Measurements from ENCODE around the gene GALK2.
"Not testable (repeated sequence)": the region's sequence is repeated elsewhere in the genome, so short reads cannot be mapped to it uniquely, and the experiment has no call there.

GALK2 gene

GRCh38 chr15:49255966-49256759 is 86.1 kb downstream of the GALK2 start:
- no peak for TF ChIP-seq CTCF (IDR thresholded peaks at IDR 0.05; ENCODE audit: low read depth, low read length, missing control alignments)
- H3K4me3 ChIP-seq (ENCODE audit: low read depth, low read length) = no peak overlapping the region
- no peak for DNase-seq (ENCODE audit: low read depth)

- not testable (repeated sequence) for DNase-seq (ENCODE audit: low read depth)
Observed at GRCh38 chr15:49265117-49265516, 95.1 kb downstream of the GALK2 start.

GRCh38 chr15:49265911-49266310 is 95.9 kb downstream of the GALK2 start:
- TF ChIP-seq CTCF (IDR thresholded peaks at IDR 0.05; ENCODE audit: low read depth, low read length, missing control alignments) = no peak
- DNase-seq (ENCODE audit: low read depth) = no peak
- H3K4me3 ChIP-seq (ENCODE audit: low read depth, low read length) = no peak overlapping the region

More at GRCh38 chr15:49265117-49265516, 95.1 kb downstream of the GALK2 start:
- H3K4me3 ChIP-seq (ENCODE audit: low read depth, low read length) = not testable (repeated sequence)

- H3K4me3 ChIP-seq (ENCODE audit: low read depth, low read length) = no peak overlapping the region
- DNase-seq (ENCODE audit: low read depth) = no peak
Observed at GRCh38 chr15:49270541-49271421, 100.7 kb downstream of the GALK2 start.

GRCh38 chr15:49273734-49274318 is 103.8 kb downstream of the GALK2 start:
- no peak overlapping the region for H3K4me3 ChIP-seq (ENCODE audit: low read depth, low read length)
- TF ChIP-seq CTCF (IDR thresholded peaks at IDR 0.05; ENCODE audit: low read depth, low read length, missing control alignments) = no peak
- no peak for DNase-seq (ENCODE audit: low read depth)

More at GRCh38 chr15:49270541-49271421, 100.7 kb downstream of the GALK2 start:
- no peak for TF ChIP-seq CTCF (IDR thresholded peaks at IDR 0.05; ENCODE audit: low read depth, low read length, missing control alignments)

GRCh38 chr15:49278751-49279150 is 108.7 kb downstream of the GALK2 start:
- no peak for TF ChIP-seq CTCF (IDR thresholded peaks at IDR 0.05; ENCODE audit: low read depth, low read length, missing control alignments)
- no peak for DNase-seq (ENCODE audit: low read depth)
- H3K4me3 ChIP-seq (ENCODE audit: low read depth, low read length) = no peak overlapping the region

Data from GM12864 (cell line).